AML-193 (cell line): ENCODE data around the gene SESTD1.
"Not testable (repeated sequence)": the region's sequence is repeated elsewhere in the genome, so short reads cannot be mapped to it uniquely, and the experiment has no call there.

Source experiments
- DNase-seq, 2 experiments: peaks; one replicate each; lab custom pipeline; 2025; lab: John Stamatoyannopoulos, UW

SESTD1 gene

DNA sequence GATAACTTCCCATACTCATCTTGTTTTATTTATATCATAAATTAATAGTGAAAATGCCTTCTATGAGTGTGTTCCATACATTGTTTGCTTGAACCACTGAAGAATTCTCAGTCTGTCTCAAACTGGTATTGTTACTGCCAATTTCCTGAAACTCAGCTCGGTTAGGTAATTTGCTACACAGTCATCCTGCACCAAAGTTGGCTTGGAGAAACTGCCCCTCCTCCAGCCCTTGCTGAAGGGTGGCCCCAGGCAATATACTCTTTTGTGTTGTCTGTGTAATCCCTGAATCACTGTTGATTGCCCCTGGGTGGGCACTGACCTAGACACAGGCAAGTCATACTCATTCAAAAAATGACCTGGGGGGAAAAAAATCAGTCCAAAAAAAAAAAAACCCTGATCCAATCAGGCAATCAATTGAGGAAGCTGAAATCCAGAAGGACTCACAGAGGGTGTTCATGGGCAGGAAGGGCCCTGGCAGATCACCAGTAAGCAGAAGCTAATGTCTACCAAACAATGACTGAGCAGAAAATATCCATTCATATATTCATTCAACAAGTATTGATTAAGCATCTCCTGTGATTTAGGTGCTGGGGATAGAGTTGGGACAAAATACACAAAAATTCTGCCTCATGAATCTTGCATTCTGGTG, 3.8 kb upstream of the SESTD1 start:
- DNase-seq = peak; percentile 11 to 22

DNA sequence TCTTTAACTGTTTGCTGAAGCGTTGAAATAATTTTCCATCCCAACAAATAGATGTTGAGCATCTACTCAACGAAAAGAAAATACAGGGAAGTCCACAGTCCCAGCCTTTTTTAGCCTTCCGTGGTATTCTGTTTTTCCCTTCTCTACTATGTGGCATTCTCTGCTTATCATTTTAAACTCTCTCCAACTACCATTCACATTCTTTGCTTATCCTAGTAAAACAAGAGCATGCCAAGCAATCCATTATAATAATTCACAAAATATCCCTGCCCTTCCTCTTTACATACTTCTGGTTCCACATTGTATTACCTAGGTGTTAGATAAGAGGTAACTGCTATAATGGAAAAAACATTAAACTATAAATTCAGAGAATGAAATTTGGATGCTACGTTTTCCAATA, 1.6 kb upstream of the SESTD1 start:
- DNase-seq = no peak

DNA sequence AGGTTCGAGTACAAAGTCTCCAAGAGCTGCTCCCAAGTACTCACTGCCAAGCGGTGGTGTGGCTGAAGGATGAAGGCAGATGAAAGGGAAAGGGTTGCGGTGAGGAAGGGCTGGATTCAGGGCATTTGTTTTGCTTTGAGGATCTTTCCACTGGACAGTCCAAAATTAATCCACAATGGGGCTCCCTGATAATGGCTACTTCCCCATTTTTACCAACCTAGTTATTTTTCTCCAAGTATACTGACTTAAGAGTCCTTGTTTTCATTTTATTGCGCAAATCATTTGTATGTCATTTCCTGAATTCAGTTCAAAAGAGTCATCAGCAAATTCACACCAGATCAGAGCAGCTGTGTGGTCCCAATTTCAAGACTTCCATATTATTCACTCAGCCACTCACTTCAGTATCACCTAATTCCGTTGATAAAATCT, 464 bp upstream of the SESTD1 start:
- DNase-seq = peak; percentile 24 to 25

DNA sequence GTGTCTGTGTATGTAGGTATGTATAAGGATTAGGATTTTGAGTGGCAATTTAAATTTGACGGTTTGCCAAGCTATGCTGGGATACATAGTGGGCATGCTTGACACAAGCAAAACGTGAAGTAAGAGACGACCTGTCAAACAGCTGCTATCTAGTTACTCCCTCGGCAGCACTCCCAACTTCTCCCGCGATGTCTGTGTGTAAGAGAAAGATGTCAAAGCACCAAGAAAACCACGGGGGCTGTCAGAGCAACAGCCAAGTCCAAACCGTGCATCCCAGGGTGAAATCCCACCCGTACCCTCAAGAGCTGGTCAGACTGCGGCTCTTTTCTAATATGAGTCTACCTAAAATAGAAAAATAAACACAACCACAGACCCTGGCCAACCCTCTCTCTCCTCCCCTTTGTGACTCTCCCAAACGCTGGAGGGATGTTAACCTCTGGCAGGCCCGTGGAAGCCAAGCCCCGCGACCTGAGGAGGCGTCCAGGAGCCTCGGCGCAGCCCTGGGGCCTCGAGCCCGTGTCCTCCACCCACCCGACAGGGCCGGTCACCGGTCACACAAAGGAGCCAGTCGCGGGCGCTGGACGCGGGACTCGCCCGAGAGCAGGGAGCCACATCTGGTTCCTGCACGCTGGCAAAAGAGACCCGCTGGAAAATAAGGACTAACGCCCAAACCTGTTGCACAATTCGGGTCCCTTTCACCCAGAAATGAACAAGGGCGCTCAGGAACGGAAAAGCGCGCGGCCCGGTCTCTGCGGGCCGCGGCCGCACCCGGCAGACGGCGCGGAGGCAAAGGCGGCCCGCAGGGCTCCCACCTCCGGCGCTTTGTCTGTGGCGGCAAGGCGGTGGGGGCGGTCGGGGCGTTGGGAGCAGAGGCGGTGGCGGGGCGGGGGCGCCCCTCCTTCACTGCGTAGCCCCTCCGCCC, 925 bp downstream of the SESTD1 start:
- DNase-seq = no peak

DNA sequence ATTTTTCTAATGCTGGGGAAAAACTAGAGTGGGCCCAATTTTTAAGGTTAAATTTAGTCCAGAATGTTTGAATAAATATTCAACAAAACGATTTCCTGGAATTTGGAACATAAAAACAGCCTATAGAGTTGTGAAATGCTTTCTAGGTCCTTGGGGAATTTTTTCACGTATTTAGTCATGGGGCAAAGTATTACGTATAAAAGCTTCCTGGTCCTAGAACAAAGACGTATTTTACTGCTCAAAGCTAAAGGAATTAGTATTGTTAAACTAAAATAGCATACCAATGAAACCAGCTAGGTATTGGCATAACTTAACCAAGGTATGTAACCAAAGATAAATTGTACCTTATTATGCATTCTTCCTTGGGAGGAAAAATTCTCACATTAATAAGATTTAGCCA, 1.6 kb downstream of the SESTD1 start:
- DNase-seq = no peak

DNA sequence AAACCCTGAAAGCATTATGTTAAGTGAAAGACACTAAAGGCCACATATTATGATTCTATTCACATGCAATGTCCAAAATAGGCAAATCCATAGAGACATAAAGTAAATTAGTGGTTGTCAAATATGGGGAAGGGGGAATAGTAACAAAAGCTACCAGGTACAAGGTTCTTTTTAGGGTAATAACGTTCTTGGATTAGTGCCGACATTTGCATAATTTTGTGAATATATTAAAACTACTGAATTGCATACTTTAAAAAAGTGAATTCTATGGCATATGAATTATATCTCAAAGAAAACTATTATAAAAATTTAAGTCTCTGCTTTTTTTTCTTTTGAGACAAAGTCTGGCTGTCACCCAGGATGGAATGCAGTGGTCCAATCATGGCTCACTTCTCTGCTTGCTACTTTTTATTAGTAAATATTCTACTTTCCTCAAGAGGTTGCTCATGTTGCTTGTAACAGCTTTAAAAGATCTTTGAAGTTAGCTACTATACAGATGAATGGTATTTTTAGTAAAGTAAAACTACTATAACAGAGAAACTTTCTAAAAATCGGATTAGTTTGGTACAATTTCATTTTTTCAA, 2.5 kb downstream of the SESTD1 start:
- DNase-seq = no peak

DNA sequence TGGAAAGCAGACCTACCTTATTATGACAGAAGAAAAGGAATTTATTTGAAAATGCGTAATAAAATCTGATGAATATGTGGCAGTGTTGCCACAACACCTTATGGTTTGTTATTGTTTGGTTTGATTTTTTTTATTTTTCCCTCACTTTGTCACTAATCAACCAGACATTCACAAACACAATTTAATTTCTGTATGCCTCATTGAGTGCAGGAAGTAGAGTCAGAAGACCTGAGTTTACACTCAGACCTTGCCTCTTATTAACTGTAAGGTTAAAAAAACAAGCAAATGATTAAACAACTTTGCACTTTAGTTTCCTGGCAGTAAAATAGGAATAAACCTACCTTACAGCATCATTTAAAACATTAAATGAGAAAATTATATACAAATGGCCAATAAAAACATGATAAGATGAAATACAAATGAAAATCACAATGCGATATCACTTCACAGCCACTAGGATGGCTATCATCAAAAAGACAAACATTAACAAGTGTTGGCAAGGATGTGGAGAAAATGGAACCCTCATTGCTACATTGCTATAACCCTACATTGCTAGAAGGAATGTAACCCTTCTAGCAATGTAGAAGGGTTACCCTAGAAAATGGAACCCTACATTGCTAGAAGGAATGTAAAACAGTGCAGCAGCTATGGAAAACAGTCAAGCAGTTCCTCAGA, 3.3 kb downstream of the SESTD1 start:
- no peak for DNase-seq

DNA sequence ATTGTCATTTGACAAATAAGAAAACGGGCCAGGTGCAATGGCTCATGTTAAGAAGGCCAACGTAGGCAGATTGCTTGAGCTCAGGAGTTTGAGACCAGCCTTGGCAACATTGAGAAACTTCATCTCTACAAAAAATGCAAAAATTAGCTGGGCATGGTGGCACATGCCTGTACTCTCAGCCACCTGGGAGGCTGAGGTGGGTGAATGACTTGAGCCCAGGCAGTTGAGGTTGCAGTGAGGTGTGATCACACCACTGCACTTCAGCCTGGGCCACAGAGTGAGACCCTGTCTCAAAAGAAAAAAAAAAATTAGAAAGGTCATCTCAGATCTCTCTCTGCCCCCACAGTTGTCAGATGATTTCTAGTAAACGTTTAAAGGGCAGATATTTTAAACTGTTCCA, 4.4 kb downstream of the SESTD1 start:
- DNase-seq = no peak

DNA sequence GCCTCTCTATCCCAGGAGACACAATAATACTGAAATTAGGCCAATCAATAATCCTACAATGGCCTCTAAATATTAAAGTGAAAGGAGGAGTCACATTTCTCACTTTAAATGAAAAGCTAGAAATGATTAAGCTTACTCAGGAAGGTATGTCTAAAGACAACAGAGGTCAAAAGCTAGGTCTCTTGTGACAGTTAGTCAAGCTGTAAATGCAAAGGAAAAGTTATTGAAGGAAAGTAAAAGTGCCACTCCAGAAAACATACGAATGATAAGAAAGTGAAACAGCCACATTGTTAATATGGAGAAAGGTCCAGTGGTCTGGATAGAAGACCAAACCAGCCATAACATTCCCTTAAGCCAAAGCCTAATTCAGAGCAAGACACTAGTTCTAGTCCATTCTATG, 9.5 kb downstream of the SESTD1 start:
- DNase-seq = no peak

DNA sequence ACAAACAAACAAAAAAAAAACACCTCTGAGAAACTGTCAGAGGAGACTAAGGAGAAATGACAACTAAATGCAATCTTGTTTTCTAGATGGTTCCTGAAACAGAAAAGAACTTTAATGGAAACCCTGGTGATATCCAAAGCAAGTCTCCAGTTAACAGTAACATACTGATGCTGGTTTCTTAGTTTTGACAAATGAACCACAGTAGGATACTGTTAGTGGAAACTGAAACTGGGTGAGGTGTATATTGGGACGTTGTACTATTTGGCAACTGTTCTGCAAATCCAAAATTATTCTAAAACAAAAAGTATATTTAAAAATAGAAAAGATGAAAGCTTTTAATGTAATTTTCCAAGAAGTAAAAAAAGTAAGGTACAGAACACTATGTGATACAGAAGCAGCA, 11.4 kb downstream of the SESTD1 start:
- DNase-seq = no peak

DNA sequence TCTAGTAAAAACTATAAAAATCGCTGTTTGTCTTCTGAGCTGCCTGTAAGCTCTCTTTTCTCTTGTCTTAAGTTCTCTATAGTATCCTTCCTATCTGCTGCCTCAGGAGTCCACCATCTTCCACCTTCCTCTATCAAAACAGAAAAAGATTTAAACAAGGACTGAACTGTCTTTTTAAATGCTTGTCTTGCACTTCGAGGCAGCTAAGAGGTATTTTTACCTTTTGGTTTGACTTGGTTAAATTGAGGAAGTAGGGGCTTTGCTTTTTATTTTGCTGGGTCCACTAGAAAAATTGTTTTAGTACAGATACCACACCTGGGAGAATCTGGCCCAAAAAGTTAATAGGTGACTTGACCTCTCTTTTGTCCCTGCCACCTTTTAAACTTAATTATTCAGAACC, 12.2 kb downstream of the SESTD1 start:
- DNase-seq = no peak

DNA sequence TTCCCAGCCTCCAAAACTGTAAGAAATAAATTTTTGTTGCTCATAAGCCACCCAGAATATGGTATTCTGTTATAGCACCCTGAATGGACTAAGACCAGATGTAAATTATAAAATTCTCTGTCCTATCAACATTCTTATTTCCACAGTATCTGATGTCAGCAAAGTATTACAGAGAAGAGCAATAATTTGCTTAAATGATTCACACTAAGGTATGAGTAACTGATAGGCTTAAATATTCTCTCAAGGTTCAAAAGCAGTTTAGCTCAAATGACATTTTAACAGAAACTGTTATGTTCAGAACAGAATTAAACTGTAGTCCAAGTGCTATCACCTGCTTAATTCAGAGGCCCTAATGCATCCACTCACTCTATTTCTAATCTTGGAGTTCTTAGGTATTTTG, 12.8 kb downstream of the SESTD1 start:
- no peak for DNase-seq

DNA sequence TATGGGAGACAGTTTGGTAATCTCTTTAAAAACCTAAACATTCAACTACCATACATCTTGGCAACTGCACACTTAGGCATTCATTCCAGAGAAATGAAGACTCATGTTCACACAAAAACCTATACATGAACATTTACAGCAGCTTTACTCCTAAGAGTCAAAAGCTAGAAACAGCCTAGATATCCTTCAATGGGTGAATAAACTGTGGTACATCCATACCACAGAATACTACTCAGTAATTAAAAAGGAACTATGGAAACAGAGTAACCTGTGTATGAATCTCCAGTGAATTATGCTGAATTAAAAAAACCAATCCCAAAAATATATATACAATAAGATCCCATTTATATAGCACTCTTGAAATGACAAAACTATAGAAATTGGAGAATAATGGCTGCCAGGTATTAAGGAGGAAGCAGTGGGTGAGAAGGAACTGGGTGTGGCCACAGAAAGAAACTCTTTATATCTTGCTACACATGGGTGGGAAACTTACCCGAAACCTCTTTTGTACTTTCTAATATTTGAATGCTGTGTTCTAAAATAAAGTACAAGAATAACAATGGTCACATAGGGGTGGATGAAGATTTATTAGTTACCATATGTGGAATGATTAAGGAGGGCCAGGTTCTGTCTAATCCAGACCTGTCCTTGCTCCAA, 13.7 kb downstream of the SESTD1 start:
- no peak for DNase-seq

DNA sequence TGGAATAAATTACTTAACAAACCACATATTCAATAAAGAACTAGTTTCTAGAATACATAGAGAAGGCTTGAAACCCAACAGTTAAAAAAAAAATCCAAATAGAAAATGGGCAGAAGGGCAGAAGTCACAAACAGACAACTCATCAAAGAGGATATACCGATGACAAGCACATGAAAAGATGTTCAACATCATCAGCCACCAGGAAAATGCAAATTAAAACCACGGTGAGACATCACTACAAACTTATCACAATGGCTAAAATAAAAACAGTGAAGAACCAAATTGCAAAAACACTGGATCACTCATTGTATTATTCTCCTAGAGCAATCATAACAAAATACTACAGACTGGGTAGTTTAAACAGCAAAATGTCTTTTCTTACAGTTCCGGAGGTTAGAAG, 14.5 kb downstream of the SESTD1 start:
- DNase-seq = no peak

DNA sequence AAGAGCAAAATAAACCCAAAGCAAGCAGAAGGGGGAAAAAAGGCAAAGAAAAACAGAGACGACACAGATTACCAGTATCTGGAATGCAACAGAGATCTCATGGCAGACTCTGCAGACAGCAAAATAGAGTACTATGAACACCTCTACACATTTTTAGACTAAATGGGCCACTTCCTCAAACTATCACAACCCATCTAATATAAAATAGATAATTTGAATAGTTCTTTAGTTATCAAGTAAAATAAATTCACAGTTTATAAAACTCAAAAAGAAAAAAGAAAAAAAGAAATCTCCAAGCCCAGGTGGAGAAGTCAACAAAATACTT, 16.6 kb downstream of the SESTD1 start:
- no peak for DNase-seq

DNA sequence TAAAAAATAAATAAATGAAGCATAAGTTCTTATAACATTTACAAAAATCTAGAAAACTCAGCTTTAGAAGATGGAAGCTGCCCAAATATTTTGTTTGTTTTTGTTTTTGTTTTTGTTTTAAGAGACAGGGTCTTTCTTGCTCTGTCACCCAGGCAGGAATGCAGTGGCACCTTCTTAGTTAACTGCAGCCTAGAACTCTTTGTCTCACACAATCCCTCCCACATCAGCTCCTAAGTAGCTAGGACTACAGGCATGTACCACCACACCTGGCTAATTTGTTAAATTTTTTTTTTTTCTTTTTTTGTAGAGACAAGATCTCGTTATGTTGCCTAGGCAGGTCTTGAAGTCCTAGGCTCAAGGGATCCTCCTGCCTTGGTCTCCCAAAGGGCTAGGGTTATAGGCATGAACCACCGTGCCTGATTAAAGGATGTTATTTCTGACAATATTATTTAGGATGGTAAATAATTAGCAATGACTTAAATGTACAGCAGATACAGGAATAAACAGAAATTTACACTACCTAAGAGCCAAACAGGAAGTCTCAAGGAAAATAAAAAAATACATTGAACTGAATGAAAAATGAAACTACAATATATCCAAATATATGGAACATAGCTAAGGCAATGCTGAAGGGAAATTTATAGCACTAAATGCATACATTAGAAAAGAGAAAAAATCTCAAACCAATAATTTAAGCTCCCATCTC, 17.2 kb downstream of the SESTD1 start:
- DNase-seq = no peak

DNA sequence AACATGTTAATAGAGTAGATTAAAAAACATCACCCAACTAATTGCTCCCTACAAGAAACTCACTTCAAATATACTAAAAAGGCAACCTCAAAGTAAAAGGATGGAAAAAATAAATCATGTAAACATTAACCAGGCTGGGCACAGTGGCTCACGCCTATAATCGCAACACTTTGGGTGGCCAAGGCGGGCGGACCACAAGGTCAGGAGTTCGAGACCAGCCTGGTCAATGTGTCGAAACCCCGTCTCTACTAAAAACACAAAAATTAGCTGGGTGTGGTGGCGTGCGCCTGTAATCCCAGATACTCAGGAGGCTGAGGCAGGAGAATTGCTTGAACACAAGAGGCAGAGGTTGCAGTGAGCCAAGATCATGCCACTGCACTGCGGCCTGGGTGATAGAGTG, 18.8 kb downstream of the SESTD1 start:
- not testable (repeated sequence) for DNase-seq

DNA sequence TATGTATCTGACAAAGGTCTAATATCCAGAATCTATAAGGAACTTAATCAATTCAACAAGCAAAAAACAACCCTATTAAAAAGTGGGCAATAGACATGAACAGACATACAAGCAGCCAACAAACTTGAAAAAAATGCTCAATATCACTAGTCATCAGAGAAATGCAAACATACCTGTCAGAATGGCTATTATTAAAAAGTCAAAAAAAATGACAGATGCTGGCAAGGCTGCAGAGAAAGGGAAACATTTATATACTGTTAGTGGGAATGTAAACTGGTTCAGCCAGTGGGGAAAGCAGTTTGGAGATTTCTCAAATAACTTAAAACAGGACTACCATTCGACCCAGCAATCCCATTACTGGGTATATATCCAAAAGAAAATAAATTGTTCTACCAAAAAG, 21.6 kb downstream of the SESTD1 start:
- DNase-seq = no peak

DNA sequence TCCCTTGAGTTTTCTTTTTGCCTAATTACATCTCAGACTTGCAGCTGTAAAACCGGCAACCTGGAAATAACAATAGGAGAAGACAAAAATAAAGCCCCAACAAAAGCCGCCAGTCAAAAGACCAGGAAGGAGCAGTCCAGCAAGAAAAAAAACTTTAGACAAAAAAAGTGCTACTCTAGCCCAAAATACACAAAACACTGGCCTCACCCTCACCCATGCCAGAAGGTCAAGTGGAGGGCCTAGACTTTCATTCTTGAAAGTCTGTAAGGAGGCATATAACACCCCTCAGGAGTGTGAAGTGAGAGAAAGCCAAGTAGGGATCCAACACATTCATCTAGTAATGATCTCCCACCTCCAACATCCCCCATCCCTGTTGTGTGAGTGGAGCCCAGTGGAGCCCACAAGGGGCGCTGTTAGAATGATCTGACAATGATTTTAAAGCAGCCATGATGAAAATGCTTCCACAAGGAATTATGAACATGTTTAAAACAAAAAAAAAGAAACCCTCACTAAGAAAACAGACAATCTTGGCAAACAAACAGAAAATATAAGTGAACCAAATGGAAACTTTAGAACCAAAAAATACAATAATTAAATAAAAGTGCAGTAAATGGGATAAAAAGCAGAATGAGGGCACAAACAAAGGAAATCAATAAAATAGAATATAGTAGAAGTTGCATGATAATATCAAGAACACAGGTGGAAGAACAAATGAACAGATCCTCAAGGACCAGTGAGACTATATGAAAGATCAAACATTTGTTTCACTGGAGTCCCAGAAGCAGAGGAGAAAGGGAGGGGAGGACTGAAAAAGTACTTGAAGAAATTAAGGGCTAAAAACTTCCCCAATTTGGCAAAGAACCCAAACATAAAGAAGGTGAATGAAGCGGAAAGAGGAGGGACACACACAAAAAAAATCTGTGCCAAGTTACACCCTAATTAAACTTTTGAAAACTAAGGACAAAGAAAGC, 23.9 kb downstream of the SESTD1 start:
- no peak for DNase-seq

DNA sequence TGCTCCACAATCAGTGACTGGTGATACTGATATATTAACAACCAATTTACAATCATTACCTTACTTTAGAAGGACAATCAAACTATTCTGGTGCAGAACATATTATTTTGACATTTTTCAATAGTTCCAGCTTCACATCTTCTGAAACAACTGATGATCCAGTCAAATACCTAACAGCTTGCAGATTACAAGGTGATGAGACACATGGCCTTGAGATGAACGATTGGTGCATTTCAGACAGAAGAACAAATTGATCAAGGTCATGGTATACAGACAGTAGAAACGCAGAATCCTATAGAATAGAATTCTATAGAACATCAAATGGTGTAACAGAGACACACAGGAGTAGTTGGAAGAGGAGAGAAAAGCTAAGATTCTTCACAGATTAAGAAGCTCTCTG, 24.8 kb downstream of the SESTD1 start:
- DNase-seq = no peak
